Endothelial cell of umbilical vein (primary cell): ENCODE measurements around the gene UGT2A3.
"Not testable (repeated sequence)": the region's sequence is repeated elsewhere in the genome, so short reads cannot be mapped to it uniquely, and the experiment has no call there.

Experiments used
- CTCF ChIP-seq, 2 donors: IDR thresholded peaks; 1 replicate in 1 of 2; 2 replicates in 1 of 2; pipeline ENCODE4 v1.5.1; 2011; ENCODE audit warnings: low read length in 2 of 2, mild to moderate bottlenecking in 2 of 2, moderate library complexity in 2 of 2, control low read depth in 1 of 2, inconsistent platforms in 1 of 2, low read depth in 1 of 2; ENCODE audit not compliant: insufficient read depth in 1 of 2; ENCODE audit errors: extremely low read depth in 1 of 2
- EZH2 ChIP-seq: IDR thresholded peaks from 2 replicates; pipeline ENCODE4 v1.6.1; 2012; ENCODE audit warnings: borderline replicate concordance, low read depth, mild to moderate bottlenecking, moderate library complexity, low read length, inconsistent platforms; ENCODE audit not compliant: severe bottlenecking
- POLR2AphosphoS5 ChIP-seq: IDR thresholded peaks from 2 replicates; pipeline ENCODE4 v1.6.1; 2012; ENCODE audit warnings: low read depth, mild to moderate bottlenecking, control low read depth, low read length, moderate library complexity; ENCODE audit not compliant: insufficient read depth

DNA sequence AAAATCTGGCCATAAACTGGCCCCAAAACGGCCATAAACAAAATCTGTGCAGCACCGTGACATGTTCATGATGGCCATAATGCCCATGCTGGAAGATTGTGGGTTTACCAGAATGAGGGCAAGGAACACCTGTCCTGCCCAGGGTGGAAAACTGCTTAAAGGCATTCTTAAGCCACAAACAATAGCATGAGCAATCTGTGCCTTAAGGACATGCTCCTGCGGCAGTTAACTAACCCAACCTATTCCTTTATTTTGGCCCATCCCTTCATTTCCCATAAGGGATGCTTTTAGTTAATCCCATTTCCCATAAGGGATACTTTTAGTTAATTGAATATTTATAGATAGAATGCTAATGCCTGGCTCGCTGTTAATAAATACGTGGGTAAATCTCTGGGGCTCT is 29.4 kb downstream of the UGT2A3 start:
- TF ChIP-seq EZH2; CTCF (IDR thresholded peaks at IDR 0.05; ENCODE audit: extremely low read depth in 1 of 2, insufficient read depth in 1 of 2, low read depth in 1 of 2, low read length in 2 of 2); POLR2AphosphoS5: not testable (repeated sequence)
